SJSA1 (cell line): Measurements from ENCODE around the gene SUPT4H1. TPM values are rescaled to one million over a fixed set of nuclear protein-coding genes. Genes with fewer than 3 reads are reported as not detected.
"Not testable (repeated sequence)": the region's sequence is repeated elsewhere in the genome, so short reads cannot be mapped to it uniquely, and the experiment has no call there.

Experiments used
- DNase-seq, 2 experiments: peaks; one replicate each; pipeline ENCODE4 v3.0.0-alpha.2; 2015 to 2020; ENCODE audit warnings: low spot score in 2 of 2, low read depth in 1 of 2
- H3K27ac ChIP-seq: fragments of 250-450 bp; sonication (Bioruptor Pico); 2 replicates; pipeline ENCODE4 v1.5.1; 2020; ENCODE audit warnings: mild to moderate bottlenecking, moderate library complexity
- H3K27me3 ChIP-seq: fragments of 250-450 bp; sonication (Bioruptor Pico); replicated peaks from 2 replicates; pipeline ENCODE4 v1.5.1; 2020; ENCODE audit warnings: mild to moderate bottlenecking, moderate library complexity
- H3K36me3 ChIP-seq: fragments of 250-450 bp; sonication (Bioruptor Pico); 2 replicates; pipeline ENCODE4 v1.5.1; 2020; ENCODE audit warnings: mild to moderate bottlenecking
- H3K4me1 ChIP-seq: fragments of 250-450 bp; sonication (Bioruptor Pico); replicated peaks from 2 replicates; pipeline ENCODE4 v1.6.1; 2021; ENCODE audit warnings: mild to moderate bottlenecking
- H3K4me3 ChIP-seq: fragments of 250-450 bp; sonication (Bioruptor Pico); 2 replicates; pipeline ENCODE4 v1.5.1; 2020; ENCODE audit warnings: mild to moderate bottlenecking
- H3K9me3 ChIP-seq: fragments of 250-450 bp; sonication (Bioruptor Pico); replicated peaks from 2 replicates; pipeline ENCODE4 v1.5.1; 2020; ENCODE audit warnings: mild to moderate bottlenecking
- total RNA-seq: library from RNA; depleted of rRNA; stranded (reverse); fragments of >200 nt; shearing (Covaris generic); gene quantifications from 2 replicates; pipeline ENCODE4 v1.2.3, GENCODE V29; 2014; rRNA removed

Gene SUPT4H1
- 73.9 and 81.0 TPM in 2 replicates for total RNA-seq

DNA sequence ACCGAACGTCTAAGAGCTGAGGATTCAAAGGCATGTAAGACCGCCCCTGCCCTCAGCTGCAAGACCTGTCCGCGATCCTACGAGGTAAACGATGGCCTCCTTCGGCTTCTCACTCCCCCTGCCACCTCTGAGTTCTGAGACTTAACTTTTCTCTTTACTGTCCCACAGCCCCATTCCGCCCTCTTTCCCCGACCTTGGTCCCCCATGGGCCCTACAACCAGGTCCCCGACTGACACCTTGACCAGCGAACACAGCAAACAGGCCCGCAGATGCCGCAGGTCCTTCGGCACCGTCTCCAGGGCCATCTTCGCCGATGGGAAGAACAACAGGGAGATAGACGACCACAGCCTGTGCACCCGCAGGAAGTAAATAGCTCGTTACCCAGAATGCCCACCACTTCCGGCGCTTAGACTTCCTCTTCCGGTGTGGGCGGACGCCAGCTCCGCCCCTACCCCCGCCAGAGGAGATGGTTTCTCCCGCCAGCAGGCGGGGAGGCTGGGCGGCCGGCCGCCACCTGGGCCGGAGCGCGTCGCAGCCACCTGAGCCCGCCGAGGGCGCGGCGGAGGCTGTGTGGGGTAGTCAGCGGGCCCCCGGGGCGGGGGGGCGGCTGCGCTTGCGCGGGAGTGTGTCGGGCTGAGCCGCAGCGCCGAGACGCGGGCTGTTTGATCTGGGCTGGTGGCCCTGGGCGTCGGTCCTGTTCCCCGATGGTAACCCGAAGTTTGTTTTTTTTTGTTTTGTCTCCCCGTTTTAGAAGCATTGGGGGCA is at the start of gene SUPT4H1:
SUPT4H1 (minus strand) TSS at position 371 of the 765 bp plus-strand sequence; CDS start at position 305, 66 bp downstream.
- no peaks in the 10 kb centered on the region for H3K9me3 ChIP-seq
- peak; percentile 91 to 94 for DNase-seq
- H3K36me3 ChIP-seq, result peaks cover 48% of the 10 kb centered on the region

DNA sequence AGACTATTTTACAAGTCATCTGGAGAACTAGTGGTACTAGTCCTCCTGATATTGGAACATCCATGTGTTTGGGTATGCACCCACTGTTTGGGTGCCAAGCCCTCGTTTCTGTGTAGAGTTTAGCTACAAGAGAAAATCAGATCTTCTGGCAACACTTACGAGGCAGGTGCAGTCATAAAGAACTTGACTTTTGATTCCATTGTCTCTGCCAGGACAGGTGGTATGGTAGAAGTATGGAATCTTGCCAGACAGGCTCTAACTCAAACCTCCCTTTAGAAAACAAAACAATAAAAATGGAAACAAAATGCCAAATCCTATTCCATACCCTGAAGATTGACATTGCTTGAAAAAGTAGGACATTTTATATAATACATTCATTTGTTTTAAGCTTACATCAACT is 49.3 kb upstream of the SUPT4H1 start:
- no peaks in the 10 kb centered on the region for H3K9me3 ChIP-seq

More for the DNA sequence above, at the start of gene SUPT4H1:
- Histone ChIP-seq H3K4me1 (peaks cover 11% of the 10 kb centered on the region), H3K27ac (peak within 1 kb of the TSS; percentile 55), H3K4me3 (peak within 1 kb of the TSS; percentile 82), H3K27me3 (no peaks in the 10 kb centered on the region)

DNA sequence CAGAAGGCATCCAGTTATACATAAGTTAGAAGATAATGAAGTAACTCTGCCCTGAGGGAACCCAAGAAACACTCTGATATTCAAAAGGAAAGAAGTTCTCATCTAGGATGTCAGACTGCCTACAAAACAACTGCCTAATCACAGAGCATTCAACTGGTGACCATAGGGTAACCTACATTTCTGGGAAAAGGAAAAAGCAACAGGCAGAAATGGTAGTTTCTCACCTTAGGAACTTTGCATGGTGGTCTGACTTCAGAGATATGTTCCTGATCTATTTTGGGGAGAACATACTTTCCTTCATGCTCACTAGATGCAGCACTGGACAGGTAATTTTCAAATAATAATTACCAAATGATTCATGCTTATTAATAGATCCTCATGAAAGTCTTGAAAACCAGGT is 48.8 kb upstream of the SUPT4H1 start:
- Histone ChIP-seq H3K9me3 (no peaks in the 10 kb centered on the region), H3K4me1 (0 out of 2 replicates have a peak, but pooled peaks cover 4% of the 10 kb centered on the region), H3K27ac (no peak overlapping the region), H3K4me3 (no peak overlapping the region), H3K27me3 (peaks cover 52% of the 10 kb centered on the region), H3K36me3 (no peaks in the 10 kb centered on the region)
- DNase-seq, result no peak

More for the DNA sequence above, 49.3 kb upstream of the SUPT4H1 start:
- no peak overlapping the region for H3K4me3 ChIP-seq
- no peaks in the 10 kb centered on the region for H3K36me3 ChIP-seq
- 0 out of 2 replicates have a peak, but pooled peaks cover 4% of the 10 kb centered on the region for H3K4me1 ChIP-seq
- H3K27me3 ChIP-seq, result peaks cover 55% of the 10 kb centered on the region
- DNase-seq, result no peak
- H3K27ac ChIP-seq, result no peak overlapping the region

DNA sequence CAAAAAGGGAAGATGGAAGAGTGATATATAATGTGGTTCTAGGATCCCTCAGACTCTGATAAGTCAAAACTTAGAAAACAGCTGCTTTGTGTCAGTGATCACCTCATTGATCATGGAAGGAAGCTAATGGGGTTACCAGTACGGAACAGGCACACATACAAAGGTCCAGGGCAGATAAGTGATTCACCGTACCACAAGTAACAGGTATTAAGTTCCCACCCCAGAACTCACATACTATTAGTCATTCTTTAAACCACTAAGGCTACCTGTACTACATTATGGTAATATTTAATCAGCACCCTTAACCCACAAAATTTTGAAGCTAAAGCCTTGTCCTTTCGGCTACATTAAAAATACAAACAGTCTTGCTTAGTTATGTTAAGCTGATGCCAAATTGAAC is 48.0 kb upstream of the SUPT4H1 start:
- Histone ChIP-seq H3K4me1 (0 out of 2 replicates have a peak, but pooled peaks cover 4% of the 10 kb centered on the region), H3K9me3 (no peaks in the 10 kb centered on the region), H3K27ac (no peak overlapping the region), H3K36me3 (no peaks in the 10 kb centered on the region), H3K4me3 (no peak overlapping the region), H3K27me3 (peaks cover 50% of the 10 kb centered on the region)
- DNase-seq, result no peak

GRCh38 chr17:58398574-58399266 is 46.7 kb upstream of the SUPT4H1 start:
- H3K27ac ChIP-seq, result no peak overlapping the region
- no peaks in the 10 kb centered on the region for H3K9me3 ChIP-seq
- H3K27me3 ChIP-seq, result peaks cover 56% of the 10 kb centered on the region
- no peaks in the 10 kb centered on the region for H3K36me3 ChIP-seq
- 0 out of 2 replicates have a peak, but pooled peaks cover 4% of the 10 kb centered on the region for H3K4me1 ChIP-seq
- no peak overlapping the region for H3K4me3 ChIP-seq
- DNase-seq, result no peak

DNA sequence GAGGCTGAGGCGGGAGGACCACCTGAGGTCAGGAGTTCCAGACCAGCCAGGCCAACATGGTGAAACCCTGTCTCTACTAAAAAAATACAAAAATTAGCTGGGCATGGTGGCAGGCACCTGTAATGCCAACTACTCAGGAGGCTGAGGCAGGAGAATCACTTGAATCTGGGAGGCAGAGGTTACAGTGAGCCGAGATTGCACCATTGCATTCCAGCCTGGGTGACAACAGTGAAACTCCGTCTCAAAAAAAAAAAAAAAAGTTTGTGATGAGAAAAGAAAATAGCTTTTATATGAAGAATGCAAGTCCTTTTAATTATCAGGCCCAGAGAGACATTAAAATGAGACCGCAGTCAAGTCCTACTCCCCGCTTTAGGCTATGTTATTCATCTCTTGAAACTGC is 45.4 kb upstream of the SUPT4H1 start:
- not testable (repeated sequence) for H3K9me3 ChIP-seq, H3K27ac ChIP-seq, H3K4me3 ChIP-seq, H3K4me1 ChIP-seq, H3K36me3 ChIP-seq, DNase-seq
- H3K27me3 ChIP-seq, result peaks cover 55% of the 10 kb centered on the region

- H3K9me3 ChIP-seq, result no peaks in the 10 kb centered on the region
- H3K4me3 ChIP-seq, result no peak overlapping the region
- no peaks in the 10 kb centered on the region for H3K36me3 ChIP-seq
- no peaks in the 10 kb centered on the region for H3K4me1 ChIP-seq
- peaks cover 56% of the 10 kb centered on the region for H3K27me3 ChIP-seq
- no peak for DNase-seq
- no peak overlapping the region for H3K27ac ChIP-seq
Observed at GRCh38 chr17:58396173-58396572, 44.2 kb upstream of the SUPT4H1 start.

- Histone ChIP-seq H3K4me3 (no peak overlapping the region), H3K27ac (no peak overlapping the region), H3K9me3 (no peaks in the 10 kb centered on the region), H3K36me3 (no peaks in the 10 kb centered on the region), H3K4me1 (no peaks in the 10 kb centered on the region), H3K27me3 (peaks cover 59% of the 10 kb centered on the region)
- DNase-seq, result no peak
Observed at GRCh38 chr17:58394534-58395223, 42.7 kb upstream of the SUPT4H1 start.

GRCh38 chr17:58391302-58391984 is 39.4 kb upstream of the SUPT4H1 start:
- no peaks in the 10 kb centered on the region for H3K4me1 ChIP-seq
- H3K9me3 ChIP-seq, result no peaks in the 10 kb centered on the region
- DNase-seq, result peak in 1 of 2 experiments; percentile 13
- H3K27me3 ChIP-seq, result peaks cover 52% of the 10 kb centered on the region
- no peaks in the 10 kb centered on the region for H3K36me3 ChIP-seq
- H3K4me3 ChIP-seq, result no peak overlapping the region
- no peak overlapping the region for H3K27ac ChIP-seq

GRCh38 chr17:58390884-58391283 is 38.9 kb upstream of the SUPT4H1 start:
- peaks cover 49% of the 10 kb centered on the region for H3K27me3 ChIP-seq
- no peaks in the 10 kb centered on the region for H3K36me3 ChIP-seq
- no peak for DNase-seq
- H3K27ac ChIP-seq, result no peak overlapping the region
- H3K9me3 ChIP-seq, result no peaks in the 10 kb centered on the region
- no peaks in the 10 kb centered on the region for H3K4me1 ChIP-seq
- no peak overlapping the region for H3K4me3 ChIP-seq

GRCh38 chr17:58388302-58389190 is 36.5 kb upstream of the SUPT4H1 start:
- Histone ChIP-seq H3K4me1 (no peaks in the 10 kb centered on the region), H3K9me3 (no peaks in the 10 kb centered on the region), H3K27me3 (peaks cover 58% of the 10 kb centered on the region), H3K36me3 (no peaks in the 10 kb centered on the region), H3K4me3 (no peak overlapping the region), H3K27ac (no peak overlapping the region)
- DNase-seq, result no peak

DNA sequence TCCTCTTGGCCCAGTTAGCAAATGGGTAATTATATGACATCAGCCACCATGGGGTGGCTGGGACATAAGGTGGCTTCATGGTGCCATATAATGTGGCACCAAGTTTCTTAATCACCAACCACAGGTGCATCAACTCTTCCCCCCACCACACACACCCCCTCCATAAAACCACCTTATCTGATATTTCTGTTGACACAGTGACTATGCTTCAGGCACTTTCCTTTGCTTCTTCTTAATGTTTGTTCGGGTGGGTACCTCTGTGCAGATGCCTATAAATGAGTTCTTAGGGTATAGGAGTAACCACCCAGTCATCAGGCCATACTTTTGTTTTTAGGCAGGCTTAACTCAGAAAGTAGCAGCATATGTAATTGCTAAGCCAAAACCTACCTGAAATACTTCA is 35.8 kb upstream of the SUPT4H1 start:
- no peak overlapping the region for H3K27ac ChIP-seq
- H3K4me3 ChIP-seq, result no peak overlapping the region
- peaks cover 59% of the 10 kb centered on the region for H3K27me3 ChIP-seq
- H3K4me1 ChIP-seq, result no peaks in the 10 kb centered on the region
- H3K36me3 ChIP-seq, result no peaks in the 10 kb centered on the region
- no peak for DNase-seq
- no peaks in the 10 kb centered on the region for H3K9me3 ChIP-seq
